GM19452 (cell line): ENCODE measurements around the gene MSH3.
"Not testable (repeated sequence)": the region's sequence is repeated elsewhere in the genome, so short reads cannot be mapped to it uniquely, and the experiment has no call there.

ENCODE experiments used
- ATAC-seq: cut with Tn5 transposase; IDR thresholded peaks from one replicate; pipeline ENCODE4 v1.9.1; 2021; ENCODE audit not compliant: unreplicated experiment

The MSH3 gene

DNA sequence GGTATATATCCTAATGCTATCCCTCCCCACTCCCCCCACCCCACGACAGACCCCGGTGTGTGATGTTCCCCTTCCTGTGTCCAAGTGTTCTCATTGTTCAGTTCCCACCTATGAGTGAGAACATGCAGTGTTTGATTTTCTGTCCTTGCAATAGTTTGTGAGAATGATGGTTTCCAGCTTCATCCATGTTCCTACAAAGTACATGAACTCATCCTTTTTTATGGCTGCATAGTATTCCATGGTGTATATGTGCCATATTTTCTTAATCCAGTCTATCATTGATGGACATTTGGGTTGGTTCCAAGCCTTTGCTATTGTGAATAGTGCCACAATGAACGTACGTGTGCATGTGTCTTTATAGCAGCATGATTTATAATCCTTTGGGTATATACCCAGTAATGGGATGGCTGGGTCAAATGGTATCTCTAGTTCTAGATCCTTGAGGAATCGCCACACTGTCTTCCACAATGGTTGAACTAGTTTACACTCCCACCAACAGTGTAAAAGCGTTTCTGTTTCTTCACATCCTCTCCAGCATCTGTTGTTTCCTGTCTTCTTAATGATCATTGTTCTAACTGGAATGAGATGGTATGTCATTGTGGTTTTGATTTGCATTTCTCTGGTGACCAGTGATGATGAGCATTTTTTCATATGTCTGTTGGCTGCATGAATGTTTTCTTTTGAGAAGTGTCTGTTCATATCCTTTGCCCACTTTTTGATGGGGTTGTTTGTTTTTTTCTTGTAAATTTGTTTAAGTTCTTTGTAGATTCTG is 186.8 kb downstream of the MSH3 start:
- not testable (repeated sequence) for ATAC-seq

DNA sequence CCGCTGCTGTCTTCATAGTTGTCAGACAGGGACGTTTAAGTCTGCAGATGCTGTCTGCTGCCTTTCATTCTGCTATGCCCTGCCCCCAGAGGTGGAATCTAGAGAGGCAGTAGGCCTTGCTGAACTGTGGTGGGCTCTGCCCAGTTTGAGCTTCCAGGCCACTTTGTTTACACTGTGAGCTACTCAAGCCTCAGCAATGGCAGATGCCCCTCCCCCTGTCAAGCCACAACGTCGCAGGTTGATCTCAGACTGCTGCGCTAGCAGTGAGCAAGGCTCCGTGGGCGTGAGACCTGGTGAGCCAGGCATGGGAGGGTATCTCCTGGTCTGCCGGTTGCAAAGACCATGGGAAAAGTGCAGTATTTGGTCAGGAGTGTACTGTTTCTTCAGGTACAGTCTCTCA is 192.0 kb downstream of the MSH3 start:
- ATAC-seq: not testable (repeated sequence)

DNA sequence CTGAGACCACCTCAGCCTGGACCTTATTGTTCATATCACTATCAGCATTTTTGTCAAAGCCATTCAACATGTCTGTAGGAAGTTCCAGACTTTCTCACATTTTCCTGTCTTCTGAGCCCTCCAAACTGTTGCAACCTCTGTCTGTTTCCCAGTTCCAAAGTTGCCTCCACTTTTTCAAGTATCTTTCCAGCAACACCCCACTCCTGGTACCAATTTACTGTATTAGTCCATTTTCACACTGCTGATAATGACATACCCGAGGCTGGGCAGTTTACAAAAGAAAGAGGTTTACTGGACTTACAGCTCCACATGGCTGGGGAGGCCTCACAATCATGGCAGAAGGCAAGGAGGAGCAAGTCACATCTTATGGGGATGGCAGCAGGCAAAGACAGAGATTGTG is 195.7 kb downstream of the MSH3 start:
- ATAC-seq: not testable (repeated sequence)

DNA sequence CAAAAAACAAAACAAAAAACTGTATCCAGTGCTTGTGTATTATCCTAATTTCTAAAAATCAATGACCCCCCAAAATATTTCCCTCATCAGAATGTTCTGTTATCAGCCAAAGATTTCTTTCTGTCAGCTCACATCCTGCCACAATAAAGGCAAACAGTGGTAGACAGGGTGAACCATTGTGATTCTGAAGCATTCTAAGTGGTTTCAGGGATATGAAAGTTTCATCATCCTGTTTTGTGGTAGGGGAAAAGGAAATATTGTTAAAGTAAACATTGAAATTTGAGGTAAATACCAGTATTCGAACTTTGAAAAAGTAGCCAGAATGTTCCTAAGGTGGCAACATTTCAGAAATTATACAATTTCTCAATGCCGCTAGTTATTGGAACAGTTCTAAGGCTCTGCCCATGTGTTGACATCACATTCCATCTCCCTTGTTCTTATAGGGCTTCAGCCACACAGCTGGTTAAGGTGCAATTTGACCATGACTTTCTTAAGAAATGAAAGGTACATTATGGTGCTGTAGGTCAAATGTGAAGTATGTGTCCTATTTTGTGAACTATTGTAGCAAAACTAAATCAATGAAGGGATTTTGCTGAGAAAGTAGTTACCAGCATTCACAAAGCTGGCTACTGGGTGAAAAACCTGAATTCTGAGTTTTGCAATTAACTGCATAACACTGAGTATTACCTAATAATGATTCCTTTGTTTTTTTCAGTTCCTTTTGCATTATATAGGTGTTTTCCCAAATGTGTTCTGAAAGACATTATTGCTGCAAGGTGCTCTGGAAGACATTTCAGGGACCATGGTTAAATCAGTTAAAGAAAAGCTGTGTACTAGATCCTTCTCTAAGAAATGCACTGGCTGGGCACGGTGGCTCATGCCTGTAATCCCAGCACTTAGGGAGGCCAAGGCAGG is 198.1 kb downstream of the MSH3 start:
- no peak for ATAC-seq

DNA sequence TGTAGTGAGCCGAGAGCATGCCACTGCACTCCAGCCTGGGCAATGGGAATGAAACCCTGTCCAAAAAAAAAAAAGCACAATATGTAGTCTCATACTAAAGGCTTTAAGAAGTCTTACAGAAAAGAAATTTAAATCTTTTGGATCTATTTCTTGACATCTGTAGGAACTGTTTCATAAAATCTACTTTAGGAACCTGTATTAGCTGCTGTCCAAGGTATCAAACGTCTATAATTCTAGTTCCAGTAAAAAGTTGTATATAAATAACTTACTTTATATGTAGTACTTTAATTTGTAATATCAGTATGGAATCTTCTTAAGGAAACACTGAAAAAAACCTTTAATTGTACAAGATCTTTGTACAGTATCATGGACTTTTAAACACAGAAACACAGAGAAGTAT is 199.0 kb downstream of the MSH3 start:
- ATAC-seq: no peak

DNA sequence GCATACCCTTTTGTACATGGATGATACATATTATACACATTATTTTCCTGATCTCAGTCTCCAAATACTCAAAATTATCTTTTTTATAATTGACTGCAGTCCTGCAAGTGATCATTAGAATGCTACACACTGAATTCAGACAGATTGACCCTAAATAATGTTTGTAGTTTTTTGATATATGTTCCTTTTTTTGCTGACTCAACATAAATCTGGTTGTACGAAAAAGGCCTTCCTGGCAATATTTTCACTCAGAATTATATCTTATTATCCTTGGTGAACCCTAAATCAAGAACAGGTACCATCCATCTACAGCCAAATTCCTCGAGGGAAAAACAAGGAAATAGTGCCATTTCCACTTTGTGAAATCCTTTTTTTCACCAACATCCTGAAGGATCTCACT is 200.1 kb downstream of the MSH3 start:
- no peak for ATAC-seq

DNA sequence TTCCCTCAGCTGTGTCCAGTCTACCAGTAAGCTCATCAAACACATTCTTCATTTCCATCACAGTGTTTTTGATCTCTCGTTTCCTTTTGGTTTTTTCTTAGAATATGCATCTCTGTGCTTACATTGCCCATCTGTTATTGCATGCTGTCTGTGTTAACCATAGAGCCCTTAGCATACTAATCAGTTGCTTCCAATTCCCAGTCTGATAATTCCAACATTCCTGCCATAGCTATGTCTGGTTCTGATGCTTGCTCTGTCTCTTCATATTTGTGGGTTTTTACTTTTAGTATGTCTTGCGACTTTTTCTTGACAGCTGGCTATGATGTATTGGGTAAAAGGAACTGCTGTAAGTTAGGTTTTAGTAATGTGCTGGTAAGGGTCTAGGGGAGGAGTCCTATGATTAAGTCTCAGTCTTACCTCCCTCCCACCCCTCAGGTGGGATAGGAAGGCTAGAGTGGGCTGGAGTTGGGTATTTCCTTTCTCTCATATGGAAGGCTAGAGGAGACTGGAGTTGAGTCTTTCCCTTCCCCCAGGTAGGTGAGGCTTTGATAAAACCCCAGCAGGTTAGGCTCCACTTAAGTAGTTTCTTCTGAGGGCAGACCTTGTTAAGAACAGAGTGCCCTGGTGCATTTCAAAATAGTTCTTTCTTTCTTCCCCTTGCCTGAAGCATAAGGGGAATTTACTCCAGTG is 206.6 kb downstream of the MSH3 start:
- no peak for ATAC-seq

DNA sequence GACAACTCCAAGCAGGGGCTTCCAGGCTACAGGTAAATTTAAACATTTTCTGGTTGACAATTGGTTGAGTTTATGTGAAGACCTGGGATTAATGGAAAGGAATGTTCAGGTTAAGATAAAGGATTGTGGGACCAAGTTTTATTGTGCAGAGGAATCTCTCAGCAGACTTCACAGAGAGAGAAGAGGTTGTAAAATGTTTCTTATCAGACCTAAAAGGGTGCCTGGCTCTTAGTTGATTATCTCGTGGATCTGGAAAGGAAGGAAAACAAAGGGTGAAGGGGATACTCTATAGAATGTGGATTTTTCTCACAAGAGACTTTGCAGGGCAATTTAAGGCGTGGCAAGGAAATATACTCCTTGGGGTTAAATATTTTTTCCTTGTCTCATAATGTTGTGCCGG is 209.3 kb downstream of the MSH3 start:
- ATAC-seq: no peak

DNA sequence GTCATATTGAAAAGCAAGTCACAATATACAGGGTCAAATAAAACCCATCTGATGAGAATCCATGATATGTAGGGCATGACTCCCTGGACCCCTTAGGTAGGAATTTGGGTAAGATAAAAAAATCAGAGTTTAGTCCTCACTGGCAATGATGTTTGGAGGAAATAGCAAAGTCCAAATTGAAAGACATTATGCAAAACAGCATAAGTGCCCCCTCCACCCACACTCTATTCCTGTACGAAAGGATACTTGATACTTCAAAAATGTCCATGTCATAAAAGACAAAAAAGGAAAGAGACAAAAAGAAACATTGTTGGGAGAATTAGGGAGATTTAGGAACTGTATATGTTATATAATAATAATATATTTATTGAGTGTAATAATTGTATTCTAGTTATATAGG is 209.7 kb downstream of the MSH3 start:
- ATAC-seq: no peak

DNA sequence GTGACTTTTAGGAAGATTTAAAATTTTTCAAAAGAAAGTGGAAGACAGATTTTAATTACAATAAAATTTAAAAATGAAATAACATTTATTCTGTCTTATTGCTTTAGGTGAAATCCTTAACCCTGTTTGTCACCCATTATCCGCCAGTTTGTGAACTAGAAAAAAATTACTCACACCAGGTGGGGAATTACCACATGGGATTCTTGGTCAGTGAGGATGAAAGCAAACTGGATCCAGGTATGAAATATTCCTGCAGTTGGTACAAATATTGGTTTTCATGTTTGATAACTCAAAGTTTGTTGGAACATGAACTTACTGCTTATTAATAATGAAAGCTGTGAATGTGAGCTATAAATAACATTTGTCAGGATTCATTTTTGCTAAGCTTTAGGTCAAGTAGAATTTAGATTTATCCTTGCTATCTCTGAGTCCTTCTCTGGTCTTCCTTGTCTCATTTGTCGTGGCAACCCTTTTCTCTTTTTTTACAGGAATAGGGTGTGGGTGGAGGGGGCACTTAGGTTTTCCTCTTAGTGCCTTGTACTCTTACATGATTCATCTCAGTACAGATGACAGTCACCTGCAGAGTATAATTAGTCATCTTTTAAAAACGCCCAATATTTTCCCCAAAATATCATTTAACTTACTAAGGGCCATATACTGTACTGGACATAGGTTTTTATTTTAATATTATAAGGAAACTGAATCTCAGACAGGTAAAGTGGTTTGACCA is 210.4 kb downstream of the MSH3 start:
- no peak for ATAC-seq

DNA sequence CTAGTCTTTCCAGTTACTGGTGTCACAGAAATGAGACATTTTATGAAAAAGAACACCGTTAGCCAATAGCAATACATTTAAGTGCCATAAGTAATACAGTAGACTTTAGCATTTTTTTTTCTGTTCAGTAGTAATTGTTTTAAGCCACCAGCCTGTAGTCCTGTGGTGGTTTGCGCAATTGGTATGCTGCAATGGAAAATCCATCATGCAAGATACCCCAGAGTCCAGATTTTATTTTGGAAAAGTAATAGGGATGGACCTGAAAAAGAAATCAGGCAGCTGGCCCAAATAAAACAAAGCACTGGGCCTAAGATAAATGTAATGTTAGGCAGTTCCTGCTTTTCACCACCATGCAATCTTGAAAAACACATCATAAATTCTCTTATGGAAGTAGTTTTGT is 211.1 kb downstream of the MSH3 start:
- ATAC-seq: no peak

DNA sequence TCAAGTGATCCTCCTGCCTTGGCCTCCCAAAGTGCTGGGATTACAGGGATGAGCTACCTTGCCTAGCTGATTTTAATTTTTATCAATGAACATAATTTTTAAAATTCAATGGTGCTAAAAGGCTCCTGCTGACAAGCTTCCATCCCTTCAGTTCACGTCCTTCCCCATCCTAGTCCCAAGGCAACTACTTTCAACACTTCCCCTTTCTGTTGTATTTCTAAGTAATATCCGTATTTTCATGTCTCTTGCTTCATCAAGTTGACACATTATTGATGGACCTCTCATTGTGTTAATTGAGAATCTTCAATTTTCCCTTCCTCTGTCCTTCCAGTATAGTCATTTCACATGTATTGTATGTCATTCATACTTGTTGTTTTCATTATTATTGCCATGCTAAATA is 211.9 kb downstream of the MSH3 start:
- no peak for ATAC-seq

DNA sequence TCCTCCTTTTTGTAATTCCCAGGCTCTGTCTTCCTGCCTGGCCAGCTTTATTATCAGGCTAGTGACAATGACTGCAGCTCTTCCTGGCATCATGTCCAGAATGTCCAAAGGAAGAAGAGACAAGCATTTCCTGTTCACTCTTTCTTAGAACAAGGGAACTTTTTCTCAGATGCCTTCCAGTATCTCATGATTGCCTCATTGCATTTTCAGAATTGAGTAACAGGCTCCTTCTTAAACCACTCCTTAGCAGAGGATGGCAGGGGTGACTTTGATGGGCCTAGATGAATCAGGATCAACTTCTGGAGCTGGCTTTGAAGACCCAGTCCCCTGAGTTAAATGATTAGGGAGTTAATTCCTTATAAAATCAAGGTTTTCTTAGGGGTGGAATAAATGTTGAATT is 212.8 kb downstream of the MSH3 start:
- no peak for ATAC-seq

DNA sequence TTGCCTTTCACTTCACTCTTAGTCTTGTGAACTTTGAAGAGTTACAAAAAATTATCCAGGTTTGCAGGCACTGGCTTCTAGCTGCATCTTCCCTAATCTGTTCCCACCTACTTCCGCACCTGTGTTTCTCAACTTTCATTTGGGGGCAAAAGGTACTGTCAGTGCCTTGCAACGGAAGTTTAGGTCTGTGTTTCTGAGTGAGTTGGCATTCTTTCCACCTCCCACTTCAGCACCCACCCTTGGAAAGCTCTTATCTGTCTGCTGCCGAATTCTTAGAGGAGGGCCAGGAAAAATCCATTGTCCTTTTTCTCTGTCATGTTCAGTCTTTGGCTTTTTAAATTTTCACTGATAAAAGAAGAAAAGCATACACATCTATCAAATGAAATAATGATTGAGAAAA is 216.0 kb downstream of the MSH3 start:
- no peak for ATAC-seq

DNA sequence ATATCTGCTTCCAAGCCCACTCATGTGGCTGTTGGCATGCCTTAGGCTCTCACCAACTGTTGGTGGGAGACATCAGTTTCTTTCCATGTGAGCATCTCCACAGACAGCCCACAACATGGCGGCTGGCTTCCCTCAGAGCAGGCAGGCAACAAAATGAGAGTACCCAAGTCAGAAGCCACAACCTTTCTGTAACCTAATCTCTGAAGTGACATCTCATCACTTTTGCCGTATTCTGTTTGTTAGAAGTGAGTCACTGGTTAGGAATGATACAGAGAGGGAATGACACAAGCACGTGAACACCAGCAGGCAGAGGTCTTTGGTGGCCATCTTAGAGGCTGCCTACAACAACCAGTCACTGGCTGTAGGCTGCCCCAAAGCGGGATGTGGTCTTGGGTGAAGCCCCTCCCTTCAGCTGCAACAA is 217.1 kb downstream of the MSH3 start:
- ATAC-seq: no peak

DNA sequence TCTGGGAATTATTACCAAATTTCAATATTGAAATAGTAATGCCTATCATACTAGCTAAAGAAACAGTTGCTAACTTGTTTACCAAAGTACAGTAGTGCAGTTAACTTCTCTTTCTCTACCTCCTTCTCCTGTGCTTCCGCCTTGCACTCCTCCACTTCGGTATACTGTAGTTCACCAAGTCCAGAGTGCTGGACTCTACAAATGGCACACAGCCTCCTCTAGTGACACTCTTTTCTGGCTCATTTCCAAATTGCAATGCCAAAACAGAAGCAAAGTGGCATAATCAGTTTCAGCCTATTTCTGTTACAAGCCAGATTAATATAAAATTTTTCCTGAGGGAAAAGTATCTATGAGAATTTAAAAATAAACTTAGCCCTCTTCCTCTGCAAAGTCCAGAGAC is 219.7 kb downstream of the MSH3 start:
- ATAC-seq: no peak

DNA sequence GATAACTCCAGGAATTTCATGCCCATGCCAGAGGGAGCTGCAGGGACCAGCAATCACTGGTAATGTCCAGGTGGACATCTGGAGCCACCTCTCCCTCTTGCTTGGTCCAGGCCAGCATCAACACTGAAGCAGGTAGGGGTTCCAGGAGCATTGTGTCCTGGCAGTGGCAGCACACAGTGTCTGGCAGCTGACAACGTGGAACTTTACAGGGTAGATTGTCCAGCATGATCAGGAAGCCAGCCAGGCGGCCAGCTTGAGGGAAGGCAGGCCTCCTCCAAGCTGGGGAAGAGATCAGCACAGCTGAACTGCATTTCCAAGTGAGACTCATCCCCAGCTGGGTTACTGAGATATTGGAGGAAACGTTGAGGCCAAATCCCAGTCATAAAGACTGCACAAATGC is 223.1 kb downstream of the MSH3 start:
- ATAC-seq: no peak

DNA sequence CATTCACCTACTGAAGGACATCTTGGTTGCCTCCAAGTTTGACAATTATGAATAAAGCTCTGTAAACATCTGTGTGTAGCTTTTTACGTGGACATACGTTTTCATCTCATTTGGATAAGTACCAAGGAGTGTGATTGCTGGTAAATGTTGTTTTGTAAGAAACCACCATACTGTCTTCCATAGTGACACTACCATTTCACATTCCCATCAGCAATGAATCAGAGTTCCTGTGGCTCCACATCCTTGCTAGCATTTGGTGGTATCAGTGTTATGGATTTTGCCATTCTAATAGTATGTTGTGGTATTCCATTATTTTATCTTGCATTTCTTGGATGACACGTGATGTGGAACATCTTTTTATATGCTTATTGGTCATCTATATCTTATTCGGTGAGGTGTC is 227.3 kb downstream of the MSH3 start:
- ATAC-seq: no peak

DNA sequence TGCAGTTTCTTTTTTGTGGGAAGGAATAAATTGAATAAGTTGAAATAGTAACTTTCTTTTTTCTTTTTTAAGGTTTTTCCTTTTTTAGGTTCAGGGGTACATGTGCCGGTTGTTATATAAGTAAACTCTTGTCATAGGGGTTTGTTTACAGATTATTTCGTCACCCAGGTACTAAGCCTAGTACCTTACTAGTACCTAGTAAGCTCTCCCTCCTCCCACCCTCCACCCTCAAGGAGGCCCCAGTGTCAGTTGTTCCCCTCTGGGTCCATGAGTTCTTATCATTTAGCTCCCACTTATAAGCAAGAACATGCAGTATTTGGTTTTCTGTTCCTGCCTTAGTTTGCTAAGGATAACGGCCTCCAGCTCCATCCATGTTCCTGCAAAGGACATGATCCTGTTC is 228.9 kb downstream of the MSH3 start:
- ATAC-seq: not testable (repeated sequence)

DNA sequence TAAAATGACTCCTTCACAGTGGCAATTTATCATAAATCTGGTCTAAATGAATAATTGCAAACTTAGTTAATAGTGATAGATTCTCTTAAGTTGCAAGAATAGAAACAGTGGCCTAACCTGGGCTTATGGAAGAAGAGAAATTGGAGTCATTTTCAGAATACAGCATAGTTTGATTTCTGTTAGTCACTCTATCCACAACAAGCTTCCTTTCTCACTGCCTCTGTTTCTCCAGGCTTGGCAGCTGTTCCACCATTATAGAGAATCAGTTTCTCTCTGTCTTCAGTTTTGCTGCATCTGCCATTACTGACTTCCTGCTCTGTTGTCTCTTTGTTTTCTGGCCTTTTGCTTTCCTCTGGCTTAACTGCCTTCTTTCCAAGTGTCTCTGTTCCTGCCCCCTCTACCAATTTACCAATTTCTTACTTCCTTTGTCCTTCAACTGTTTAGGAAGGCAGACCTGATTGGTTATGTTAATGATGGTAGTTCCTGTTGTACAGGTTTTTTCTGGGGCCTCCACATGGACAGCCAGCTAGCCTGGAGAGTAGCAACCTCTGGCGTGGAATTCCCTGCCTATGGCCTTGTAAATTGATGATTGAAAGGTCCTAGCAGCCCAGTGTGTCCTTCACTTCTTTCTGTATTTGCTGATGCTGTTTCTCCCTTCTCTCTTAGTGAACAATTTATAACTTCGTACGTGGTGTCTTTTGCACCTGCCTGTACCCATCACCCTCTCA is 229.8 kb downstream of the MSH3 start:
- ATAC-seq: no peak
